Activated CD4-positive, alpha-beta memory T cell treated with anti-CD3 and anti-CD28 coated beads, Interleukin-2, amount 10 ng/mL, durations not matched to agents 7 days and 5 days (primary cell): ENCODE data around the gene RBM12. TPM values are rescaled to one million over a fixed set of nuclear protein-coding genes. Genes with fewer than 3 reads are reported as not detected.

ENCODE experiments used
- CTCF ChIA-PET: fragments of 350-600 bp; sonication (Branson Sonifier 250); formaldehyde crosslinking; loops from one replicate; lab custom pipeline; 2021; ENCODE audit warnings: antibody characterized with exemption, inconsistent platforms; lab: Charles Lee
- POLR2A ChIA-PET: fragments of 350-600 bp; sonication (Branson Sonifier 250); formaldehyde crosslinking; loops from one replicate; lab custom pipeline; 2021; ENCODE audit warnings: antibody characterized with exemption; lab: Charles Lee
- DNase-seq: peaks from one replicate; pipeline ENCODE4 v3.0.0-alpha.2; 2020
- H3K27ac Mint-ChIP-seq: one replicate; pipeline ENCODE4 v1.8.0; 2021; ENCODE audit warnings: mild to moderate bottlenecking, mixed read lengths
- H3K27me3 Mint-ChIP-seq: one replicate; pipeline ENCODE4 v1.8.0; 2021; ENCODE audit warnings: mixed read lengths
- H3K36me3 Mint-ChIP-seq: one replicate; pipeline ENCODE4 v1.8.0; 2021; ENCODE audit warnings: low read depth, mixed read lengths
- H3K4me1 Mint-ChIP-seq: one replicate; pipeline ENCODE4 v1.8.0; 2021; ENCODE audit warnings: mixed read lengths
- H3K4me3 Mint-ChIP-seq: one replicate; pipeline ENCODE4 v1.8.0; 2021; ENCODE audit warnings: mild to moderate bottlenecking, mixed read lengths
- H3K9me3 Mint-ChIP-seq: one replicate; pipeline ENCODE4 v1.8.0; 2021; ENCODE audit warnings: mixed read lengths
- total RNA-seq, 2 experiments: library from RNA; stranded (reverse); gene quantifications; one replicate each; pipeline ENCODE4 v1.2.3, GENCODE V29; 2021

Gene RBM12
- total RNA-seq, 2 experiments from 2014 or later = 115 to 116 TPM

- H3K9me3 Mint-ChIP-seq = no peaks in the 10 kb centered on the region
- H3K27ac Mint-ChIP-seq = no peak overlapping the region
- peaks cover 8% of the 10 kb centered on the region for H3K4me1 Mint-ChIP-seq
- H3K27me3 Mint-ChIP-seq = peaks cover 57% of the 10 kb centered on the region
- H3K4me3 Mint-ChIP-seq = no peak overlapping the region
- no peaks in the 10 kb centered on the region for H3K36me3 Mint-ChIP-seq
- DNase-seq = no peak
- ChIA-PET POLR2A (interaction anchor here (0.7 to 3.7 kb wide), 5 partner anchors 15 to 142 kb away, joined by 3 to 11 read pairs (median 6); partner anchors contain the start of genes RBM39 and SPAG4), CTCF (interaction anchor here (1.0 to 3.9 kb wide), 12 partner anchors 11 to 354 kb away, joined by 3 to 23 read pairs (median 4); partner anchors contain the start of genes SCAND1 and SPAG4)
Measured at GRCh38 chr20:35600176-35600992, 64.3 kb downstream of the RBM12 start.

GRCh38 chr20:35599776-35600120 lies 65.0 kb downstream of the RBM12 start:
- no peak for DNase-seq
- CTCF ChIA-PET = interaction anchor here (3.9 kb wide), 1 partner anchor 16 kb away, joined by 23 read pairs; the partner anchor contains the start of gene SPAG4
- Mint-ChIP-seq H3K4me1 (peaks cover 8% of the 10 kb centered on the region), H3K9me3 (no peaks in the 10 kb centered on the region), H3K4me3 (no peak overlapping the region), H3K27ac (no peak overlapping the region), H3K27me3 (peaks cover 57% of the 10 kb centered on the region), H3K36me3 (no peaks in the 10 kb centered on the region)
- POLR2A ChIA-PET = interaction anchor here (3.7 kb wide), 1 partner anchor 64 kb away, joined by 11 read pairs; no protein-coding TSS in a partner anchor

Other genes starting within 250 kb of the RBM12 start
- gene GDF5, start 226.7 kb downstream of the RBM12 start, total RNA-seq = under 1 TPM in 1 of 2 experiments, not detected in 1; 0.08 TPM
- 10 to 100 TPM; 70.3 to 71.2 TPM for gene CEP250, start 209.3 kb downstream of the RBM12 start, total RNA-seq
- not detected for gene C20orf173, start 135.2 kb downstream of the RBM12 start, total RNA-seq
- 100 to 1,000 TPM; 126 TPM for gene ERGIC3, start 122.8 kb downstream of the RBM12 start, total RNA-seq
- 1 to 10 TPM; 6.5 to 6.9 TPM for gene SPAG4, start 49.1 kb downstream of the RBM12 start, total RNA-seq
- 100 to 1,000 TPM; 239 to 243 TPM for gene CPNE1, start within 50 bp of the RBM12 start, total RNA-seq
- 10 to 100 TPM; 28.3 to 30.8 TPM for gene NFS1, start 34.5 kb upstream of the RBM12 start, total RNA-seq
- 100 to 1,000 TPM in 1 of 2 experiments, 10 to 100 TPM in 1; 98.4 to 114 TPM for gene ROMO1, start 34.5 kb upstream of the RBM12 start, total RNA-seq
- gene RBM39, start 77.4 kb upstream of the RBM12 start, total RNA-seq = 100 to 1,000 TPM; 318 to 331 TPM
- gene PHF20, start 107.1 kb upstream of the RBM12 start, total RNA-seq = 10 to 100 TPM; 42.7 to 48.3 TPM